Left lung (tissue), 10 donors: ENCODE data around the gene PPP1R37. TPM values are rescaled to one million over a fixed set of nuclear protein-coding genes. Genes with fewer than 3 reads are reported as not detected.

ENCODE experiments used
- ATAC-seq: fragments of 200-7000 bp; cut with Tn5 transposase; one replicate; pipeline ENCODE4 v1.9.1; 2020; ENCODE audit warnings: moderate library complexity
- DNase-seq, 4 donors: peaks; one replicate each; pipeline ENCODE4 v3.0.0-alpha.2; 2013 to 2020
- H3K27ac ChIP-seq, 2 donors: fragments of 200-600 bp; sonication (generic) in 1 of 2; one replicate each; pipeline versions ENCODE4 v1.5.0 to v1.8.0; 2020 to 2021
- H3K27me3 ChIP-seq, 2 donors: fragments of 200-600 bp; sonication (generic) in 1 of 2; one replicate each; pipeline versions ENCODE4 v1.5.0 to v1.8.0; 2020 to 2021
- H3K36me3 ChIP-seq, 2 donors: fragments of 200-600 bp; sonication (generic) in 1 of 2; one replicate each; pipeline versions ENCODE4 v1.5.0 to v1.8.0; 2020 to 2021
- H3K4me1 ChIP-seq, 2 donors: fragments of 200-600 bp; one replicate each; pipeline ENCODE4 v1.8.0; 2021
- H3K4me3 ChIP-seq, 2 donors: fragments of 200-600 bp; sonication (generic) in 1 of 2; one replicate each; pipeline versions ENCODE4 v1.5.0 to v1.8.0; 2020 to 2021; ENCODE audit warnings: mild to moderate bottlenecking in 1 of 2
- H3K9me3 ChIP-seq, 2 donors: fragments of 200-600 bp; sonication (generic) in 1 of 2; one replicate each; pipeline versions ENCODE4 v1.5.0 to v1.8.0; 2020 to 2021
- CTCF ChIP-seq, 2 donors: fragments of 200-600 bp; sonication (generic) in 1 of 2; IDR thresholded peaks; one replicate each; pipeline versions ENCODE4 v1.5.0 to v1.8.0; 2021; ENCODE audit warnings: antibody characterized with exemption in 2 of 2
- intact Hi-C, 2 donors: fragments of 100-400 bp; cut with DNase I; formaldehyde crosslinking; loops; one replicate each; pipeline versions ENCODE4 v1.11.2 to v1.14.2; 2022
- polyA plus RNA-seq, 6 donors: library from polyadenylated mRNA; unstranded; fragments of 120-200 nt; gene quantifications; one replicate each; pipeline ENCODE4 v1.2.1, GENCODE V29; 2013; ENCODE audit not compliant: insufficient read length in 6 of 6
- total RNA-seq, 2 donors: library from RNA; stranded (reverse); fragmentation: NEBNext Ultra II Directional; extraction: Animal tissue kit (Norgen Biotek cat#: 25700); gene quantifications; one replicate each; pipeline ENCODE4 v1.2.1, GENCODE V29; 2021
- donor health status: DM: no; HTN: yes; CAD: no.
- donor health status: DM: no; HTN: no; CAD: no.

The PPP1R37 gene
- total and polyA plus RNA-seq, 8 donors = 17.3 to 29.8 (median 26.0) TPM

GRCh38 chr19:45095496-45096413, 2.8 kb downstream of the PPP1R37 start:
- H3K9me3 ChIP-seq = no peaks in the 10 kb centered on the region
- DNase-seq (no peak), ATAC-seq (no peak)
- H3K4me1 ChIP-seq = peaks cover 41 to 65% of the 10 kb centered on the region in 2 donors
- no peak overlapping the region for H3K27ac ChIP-seq
- H3K4me3 ChIP-seq = no peak overlapping the region
- TF ChIP-seq CTCF (IDR thresholded peaks at IDR 0.05) = no peak
- peaks cover 0 to 3% of the 10 kb centered on the region in 2 donors for H3K36me3 ChIP-seq
- no peaks in the 10 kb centered on the region for H3K27me3 ChIP-seq
- intact Hi-C loops = no loop called here

GRCh38 chr19:45096700-45097099, 3.7 kb downstream of the PPP1R37 start:
- intact Hi-C loops = no loop called here
- no peak overlapping the region for H3K27ac ChIP-seq
- H3K36me3 ChIP-seq = no peaks in the 10 kb centered on the region
- peaks cover 41 to 59% of the 10 kb centered on the region in 2 donors for H3K4me1 ChIP-seq
- H3K9me3 ChIP-seq = no peaks in the 10 kb centered on the region
- no peak for DNase-seq
- H3K4me3 ChIP-seq = no peak overlapping the region
- ATAC-seq = no peak
- no peak for TF ChIP-seq CTCF (IDR thresholded peaks at IDR 0.05)
- H3K27me3 ChIP-seq = no peaks in the 10 kb centered on the region

GRCh38 chr19:45097450-45097775, 4.4 kb downstream of the PPP1R37 start:
- DNase-seq = no peak
- intact Hi-C loops = no loop called here
- peaks cover 41 to 59% of the 10 kb centered on the region in 2 donors for H3K4me1 ChIP-seq

GRCh38 chr19:45097776-45098520, 5.0 kb downstream of the PPP1R37 start:
- no peak for TF ChIP-seq CTCF (IDR thresholded peaks at IDR 0.05)
- no peak overlapping the region for H3K4me3 ChIP-seq
- no peaks in the 10 kb centered on the region for H3K9me3 ChIP-seq
- no peaks in the 10 kb centered on the region for H3K27me3 ChIP-seq
- intact Hi-C loops = no loop called here
- peaks cover 41 to 60% of the 10 kb centered on the region in 2 donors for H3K4me1 ChIP-seq
- DNase-seq (peak in 1 of 4 donors; percentile 88), ATAC-seq (peak; percentile 85)
- no peaks in the 10 kb centered on the region for H3K36me3 ChIP-seq
- H3K27ac ChIP-seq = peak overlapping the region in 1 of 2 donors; percentile 33

More at GRCh38 chr19:45097450-45097775, 4.4 kb downstream of the PPP1R37 start:
- ATAC-seq = no peak
- TF ChIP-seq CTCF (IDR thresholded peaks at IDR 0.05) = no peak
- no peaks in the 10 kb centered on the region for H3K27me3 ChIP-seq
- H3K36me3 ChIP-seq = no peaks in the 10 kb centered on the region
- no peaks in the 10 kb centered on the region for H3K9me3 ChIP-seq
- H3K27ac ChIP-seq = peak overlapping the region in 1 of 2 donors; percentile 33
- no peak overlapping the region for H3K4me3 ChIP-seq
